OCI-LY7 (cell line): ENCODE measurements around the gene SALL2. TPM values are rescaled to one million over a fixed set of nuclear protein-coding genes. Genes with fewer than 3 reads are reported as not detected.

Source experiments
- BruUV-seq: library from RNA; stranded (reverse); fragments of 400-500 nt; replicated peaks from 2 replicates; lab custom pipeline; 2021; lab: Mats Ljungman, UMichigan
- CTCF ChIA-PET: fragments of 300-600 bp; sonication (Branson Sonifier 250); formaldehyde crosslinking; loops from one replicate; lab custom pipeline; 2022; ENCODE audit warnings: antibody characterized with exemption; ENCODE audit not compliant: unreplicated experiment; lab: Charles Lee
- POLR2A ChIA-PET: fragments of 300-600 bp; sonication (Branson Sonifier 250); formaldehyde crosslinking; loops from one replicate; lab custom pipeline; 2022; ENCODE audit warnings: antibody characterized with exemption; lab: Charles Lee
- DNase-seq: peaks from one replicate; pipeline ENCODE4 v3.0.0-alpha.2; 2015; ENCODE audit warnings: low spot score
- H2AFZ ChIP-seq: fragments of 200-600 bp; sonication (generic), shearing (Covaris generic); 2 replicates; pipeline ENCODE4 v1.6.1; 2014; ENCODE audit warnings: mild to moderate bottlenecking, antibody characterized with exemption, low read length, moderate library complexity
- H3K27ac ChIP-seq: fragments of 200-600 bp; sonication (generic); 2 replicates; pipeline ENCODE4 v1.5.1; 2014; ENCODE audit warnings: mixed run types, low read depth, mild to moderate bottlenecking, moderate library complexity, low read length, inconsistent platforms; ENCODE audit not compliant: poor library complexity, severe bottlenecking
- H3K36me3 ChIP-seq: fragments of 200-600 bp; sonication (generic); 2 replicates; pipeline ENCODE4 v1.6.1; 2014; ENCODE audit warnings: mild to moderate bottlenecking, antibody characterized with exemption, low read length, moderate library complexity, mixed read lengths; ENCODE audit not compliant: insufficient read depth
- H3K4me1 ChIP-seq: fragments of 200-600 bp; sonication (generic); 2 replicates; pipeline ENCODE4 v1.5.1; 2014; ENCODE audit warnings: mild to moderate bottlenecking, low read length; ENCODE audit not compliant: insufficient read depth, poor library complexity, severe bottlenecking
- H3K4me2 ChIP-seq: fragments of 200-600 bp; sonication (generic); 2 replicates; pipeline ENCODE4 v1.6.1; 2014; ENCODE audit warnings: mild to moderate bottlenecking, low read length
- H3K4me3 ChIP-seq: fragments of 200-600 bp; sonication (generic); 2 replicates; pipeline ENCODE4 v1.5.1; 2014; ENCODE audit warnings: mild to moderate bottlenecking, low read depth, low read length; ENCODE audit not compliant: poor library complexity, severe bottlenecking
- H3K79me2 ChIP-seq: fragments of 200-600 bp; sonication (generic); 2 replicates; pipeline ENCODE4 v1.6.1; 2016; ENCODE audit warnings: low read depth, mild to moderate bottlenecking, low read length, moderate library complexity, mixed read lengths; ENCODE audit not compliant: insufficient read depth
- H3K9me2 ChIP-seq: fragments of 200-600 bp; sonication (generic); 2 replicates; pipeline ENCODE4 v1.6.1; 2016; ENCODE audit warnings: mild to moderate bottlenecking, low read length, mixed read lengths; ENCODE audit not compliant: insufficient read depth
- H3K9me3 ChIP-seq: fragments of 200-600 bp; sonication (generic); 2 replicates; pipeline ENCODE4 v1.6.1; 2014; ENCODE audit warnings: mild to moderate bottlenecking, mixed run types, low read length, mixed read lengths
- H4K20me1 ChIP-seq: fragments of 200-600 bp; sonication (generic); 2 replicates; pipeline ENCODE4 v1.6.1; 2014; ENCODE audit warnings: mild to moderate bottlenecking, antibody characterized with exemption, low read length, moderate library complexity, mixed read lengths; ENCODE audit not compliant: insufficient read depth
- CTCF ChIP-seq: fragments of 200-600 bp; sonication (generic); conservative IDR thresholded peaks from 2 replicates; pipeline ENCODE4 v1.5.1; 2014; ENCODE audit warnings: mild to moderate bottlenecking, antibody characterized with exemption, low read length, moderate library complexity, mixed read lengths
- EZH2phosphoT487 ChIP-seq: fragments of 200-600 bp; sonication (generic); IDR thresholded peaks from 2 replicates; pipeline ENCODE4 v1.6.1; 2018; ENCODE audit warnings: low read depth, borderline replicate concordance, mild to moderate bottlenecking, mixed run types, antibody characterized with exemption, low read length, moderate library complexity, mixed read lengths
- intact Hi-C: fragments of 100-400 bp; cut with micrococcal nuclease; formaldehyde crosslinking; loops from one replicate; pipeline ENCODE4 v1.10.0; 2022; ENCODE audit not compliant: unreplicated experiment
- total RNA-seq, 2 experiments: library from RNA; depleted of rRNA in 1 of 2; stranded (reverse); fragments of >200 nt in 1 of 2; shearing (Covaris generic) in 1 of 2; gene quantifications; 2 replicates each; pipeline ENCODE4 v1.2.3, GENCODE V29; 2014 to 2022

SALL2 gene
- total RNA-seq, 2 experiments from 2014 or later, result 8.2 to 15.9 TPM

- CTCF ChIA-PET, result no interaction called here
- no peaks in the 10 kb centered on the region for H4K20me1 ChIP-seq
Observed at GRCh38 chr14:21521501-21521900, 4.6 kb downstream of the SALL2 start.

GRCh38 chr14:21520767-21521166 lies 5.4 kb downstream of the SALL2 start:
- Histone ChIP-seq H3K27ac (no peak overlapping the region), H3K36me3 (no peaks in the 10 kb centered on the region), H3K4me2 (no peak overlapping the region), H4K20me1 (no peaks in the 10 kb centered on the region), H3K9me2 (no peaks in the 10 kb centered on the region), H3K4me1 (peaks cover 6% of the 10 kb centered on the region), H2AFZ (no peak overlapping the region), H3K79me2 (no peaks in the 10 kb centered on the region), H3K4me3 (no peak overlapping the region), H3K9me3 (no peaks in the 10 kb centered on the region)
- DNase-seq, result no peak
- intact Hi-C loops, result no loop called here
- ChIA-PET CTCF (no interaction called here), POLR2A (interaction anchor here (0.5 to 2.0 kb wide), 3 partner anchors 10 to 95 kb away, joined by 3 to 8 read pairs (median 5); partner anchors contain the start of gene METTL3)
- TF ChIP-seq CTCF (no peak), EZH2phosphoT487 (no peak)
- BruUV-seq, result no TSS peak

More at GRCh38 chr14:21521501-21521900, 4.6 kb downstream of the SALL2 start:
- peaks cover 10% of the 10 kb centered on the region for H3K4me1 ChIP-seq
- no peak overlapping the region for H2AFZ ChIP-seq
- TF ChIP-seq EZH2phosphoT487, result no peak
- no peak for TF ChIP-seq CTCF
- H3K36me3 ChIP-seq, result no peaks in the 10 kb centered on the region
- BruUV-seq, result TSS peak; percentile 36
- no peak for DNase-seq
- H3K4me2 ChIP-seq, result no peak overlapping the region
- no peaks in the 10 kb centered on the region for H3K79me2 ChIP-seq
- no peak overlapping the region for H3K4me3 ChIP-seq
- POLR2A ChIA-PET, result interaction anchor here (1.2 kb wide), 1 partner anchor 13 kb away, joined by 3 read pairs; no protein-coding TSS in a partner anchor
- H3K9me3 ChIP-seq, result no peaks in the 10 kb centered on the region
- H3K9me2 ChIP-seq, result no peaks in the 10 kb centered on the region
- no peak overlapping the region for H3K27ac ChIP-seq
- intact Hi-C loops, result no loop called here

GRCh38 chr14:21518725-21519124 lies 7.4 kb downstream of the SALL2 start:
- TF ChIP-seq CTCF, result no peak
- TF ChIP-seq EZH2phosphoT487, result no peak
- Histone ChIP-seq H3K4me2 (no peak overlapping the region), H4K20me1 (no peaks in the 10 kb centered on the region), H3K9me3 (no peaks in the 10 kb centered on the region), H3K79me2 (no peaks in the 10 kb centered on the region), H2AFZ (no peak overlapping the region), H3K4me1 (no peaks in the 10 kb centered on the region), H3K4me3 (no peak overlapping the region), H3K27ac (no peak overlapping the region), H3K9me2 (no peaks in the 10 kb centered on the region), H3K36me3 (no peaks in the 10 kb centered on the region)
- ChIA-PET CTCF (no interaction called here), POLR2A (interaction anchor here (1.4 kb wide), 1 partner anchor 11 kb away, joined by 6 read pairs; no protein-coding TSS in a partner anchor)
- DNase-seq, result no peak
- BruUV-seq, result no TSS peak
- intact Hi-C loops, result no loop called here
